Stimulated activated CD8-positive, alpha-beta memory T cell treated with anti-CD3 and anti-CD28 coated beads, Interleukin-12 subunit alpha, Interleukin-12 subunit beta, amount 100 ng/mL, for 4 hours (primary cell): Measurements from ENCODE around the gene MAD1L1.

Experiments used
- DNase-seq: peaks from one replicate; pipeline ENCODE4 v3.0.0-alpha.2; 2020; ENCODE audit warnings: low read depth

MAD1L1 gene

DNA sequence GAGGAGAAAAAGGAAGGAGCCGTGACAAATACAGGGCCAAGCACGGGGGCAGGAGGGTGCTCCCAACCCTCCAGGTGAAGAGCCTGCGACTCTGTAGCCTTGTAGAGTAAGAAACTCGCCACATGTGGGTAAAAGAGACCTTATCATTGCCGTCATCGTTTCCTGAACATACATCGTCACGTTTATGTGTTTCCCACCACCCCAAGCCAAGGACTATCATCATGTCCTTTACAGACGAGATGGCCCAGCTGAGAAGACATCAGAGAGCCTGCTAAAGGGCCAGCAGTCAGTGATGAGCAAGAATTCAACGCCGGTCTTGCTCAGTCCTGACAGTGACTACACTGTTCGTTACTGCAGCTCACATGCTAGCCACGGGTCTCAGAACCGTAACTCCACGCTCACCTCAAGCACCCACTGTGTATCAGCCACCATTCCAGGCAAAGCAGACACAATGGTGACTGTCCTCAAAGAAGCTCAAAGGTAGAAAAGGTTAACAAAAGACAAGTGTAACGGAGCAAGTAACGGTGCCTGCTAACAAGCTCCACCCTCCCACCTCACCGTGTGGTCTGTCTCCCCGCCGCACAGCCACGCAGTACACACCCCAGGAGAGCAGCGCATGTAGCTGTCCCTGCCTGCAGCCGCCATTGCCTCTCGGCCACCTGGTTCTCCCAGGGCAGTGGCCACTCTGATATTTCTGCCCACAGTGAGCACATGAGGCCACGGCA, 147.8 kb downstream of the MAD1L1 start:
- no peak for DNase-seq

DNA sequence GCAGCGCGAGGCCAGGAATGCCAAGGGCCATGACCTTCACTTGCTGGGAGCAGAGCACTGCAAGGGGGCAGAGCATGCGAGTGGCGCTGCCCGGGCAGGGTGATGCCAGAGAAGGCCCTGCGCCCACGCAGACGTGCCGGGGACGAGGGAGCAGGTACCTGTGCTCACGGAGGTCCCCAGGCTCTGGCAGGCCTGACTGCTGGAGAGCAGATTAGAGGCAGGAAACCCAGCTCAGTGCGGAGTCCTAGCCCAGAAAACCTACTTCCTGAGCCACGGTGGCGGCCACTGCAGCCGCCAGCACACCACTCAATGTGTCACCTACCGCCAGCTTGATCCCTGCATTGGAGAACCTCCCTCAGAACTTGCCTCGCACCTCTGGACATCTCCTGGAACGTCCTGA, 148.4 kb downstream of the MAD1L1 start:
- no peak for DNase-seq

DNA sequence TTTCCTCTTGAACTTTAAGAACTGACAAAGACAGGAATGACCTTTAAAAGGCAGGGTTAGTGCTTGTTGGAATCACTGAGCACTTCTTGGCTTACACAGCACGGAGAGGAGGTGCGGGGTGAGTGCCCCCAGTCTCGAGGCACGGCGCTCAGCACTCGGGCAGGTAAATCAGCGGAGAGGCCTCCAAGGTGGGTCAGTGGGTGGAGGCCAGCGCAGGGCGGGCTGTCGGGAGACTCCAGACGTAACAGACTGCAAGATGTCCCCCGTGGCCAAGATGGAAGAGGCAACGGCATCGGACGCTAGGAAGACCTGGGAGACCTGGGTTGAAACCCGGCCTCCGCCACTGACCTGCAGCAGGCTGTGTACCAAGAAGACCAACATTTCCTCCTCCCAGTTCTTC, 149.4 kb downstream of the MAD1L1 start:
- no peak for DNase-seq

DNA sequence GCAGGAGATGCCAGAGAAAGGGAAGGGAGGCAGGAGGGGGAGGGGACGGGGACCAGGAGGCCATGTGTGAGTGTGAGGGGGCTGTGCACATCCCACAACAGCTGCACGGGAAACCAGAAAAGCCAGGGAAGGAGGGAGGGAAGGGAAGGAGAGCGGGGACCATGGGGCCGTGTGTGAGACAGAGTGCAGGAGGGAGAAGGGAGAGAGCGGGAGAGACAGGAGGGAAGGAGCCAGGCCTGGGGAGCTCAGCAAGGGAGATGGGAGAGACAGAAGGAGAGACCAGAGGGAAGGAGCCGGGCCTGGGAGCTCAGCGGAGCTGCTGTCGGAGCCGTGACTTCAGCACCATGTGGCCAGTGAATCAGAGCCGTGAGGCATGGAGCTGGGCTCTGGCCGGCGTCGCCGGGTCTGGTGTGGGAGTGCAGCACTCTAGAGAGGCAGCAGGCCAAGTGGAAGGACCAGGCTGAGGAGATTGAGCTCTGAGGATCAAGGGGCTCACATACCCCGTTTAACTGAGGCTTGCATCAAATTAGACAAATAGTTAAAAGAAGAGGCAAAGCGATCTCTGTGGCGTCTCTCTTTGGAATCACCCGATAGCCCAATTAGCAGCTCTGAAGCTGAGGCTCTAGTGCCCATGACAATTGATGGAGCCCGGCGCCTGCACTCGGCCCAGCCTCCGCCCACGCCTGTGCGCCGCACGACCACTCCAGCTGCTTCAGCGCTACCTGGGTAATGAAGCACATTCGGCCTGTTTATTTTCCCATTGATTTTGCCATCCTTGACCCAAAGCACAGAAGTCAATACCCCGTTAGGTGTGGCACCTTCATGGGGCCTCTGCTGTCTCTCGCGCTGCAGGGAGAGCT, 150.4 kb downstream of the MAD1L1 start:
- DNase-seq = no peak

DNA sequence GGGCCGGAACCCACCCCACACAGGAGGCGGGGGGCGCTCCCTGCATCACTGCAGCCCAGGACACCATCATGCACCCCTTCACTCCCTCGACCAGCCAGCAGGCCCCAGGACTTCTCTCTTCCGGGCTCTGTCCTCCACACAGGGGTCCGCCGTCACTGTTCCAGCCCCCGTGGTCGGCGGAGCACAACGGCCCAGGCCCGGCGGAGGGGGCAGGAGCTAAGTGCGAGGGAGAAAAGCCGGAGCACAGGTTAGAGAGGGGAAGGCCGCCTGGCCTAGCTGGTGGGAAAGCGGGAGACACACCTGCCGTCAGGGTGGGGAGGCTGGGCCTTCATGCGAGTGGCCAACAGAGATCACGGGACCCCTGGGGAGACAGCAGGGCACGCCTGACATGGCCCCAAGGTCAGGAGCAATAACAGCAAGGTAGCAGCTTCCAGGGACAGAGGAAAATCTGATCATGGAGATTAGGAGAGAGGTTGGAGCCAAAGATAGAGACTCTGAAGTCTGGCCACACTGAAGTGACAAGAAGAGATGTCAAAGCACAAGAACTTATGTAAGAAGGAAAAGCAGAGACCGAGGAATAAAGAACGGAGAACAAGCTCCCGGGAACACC, 151.1 kb downstream of the MAD1L1 start:
- no peak for DNase-seq

DNA sequence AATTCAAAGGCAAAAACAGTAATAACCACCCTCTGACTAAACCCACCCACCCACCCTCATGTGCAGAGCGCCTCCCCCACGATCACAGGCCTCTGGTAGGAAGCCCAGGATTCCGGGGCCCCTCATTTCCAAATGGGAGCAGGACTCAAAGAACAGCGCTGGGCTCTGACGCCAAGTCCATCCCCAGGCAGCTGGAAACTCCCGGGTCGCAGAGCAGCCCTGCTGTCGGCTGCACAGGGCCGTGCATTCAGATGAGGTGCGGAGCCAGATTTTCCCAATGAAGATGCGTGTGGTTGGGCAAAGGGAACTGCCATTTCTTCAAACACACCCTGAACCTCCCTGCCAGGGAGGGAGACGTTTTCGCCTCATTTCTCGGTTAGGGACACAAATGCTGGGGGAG, 152.3 kb downstream of the MAD1L1 start:
- DNase-seq = no peak

DNA sequence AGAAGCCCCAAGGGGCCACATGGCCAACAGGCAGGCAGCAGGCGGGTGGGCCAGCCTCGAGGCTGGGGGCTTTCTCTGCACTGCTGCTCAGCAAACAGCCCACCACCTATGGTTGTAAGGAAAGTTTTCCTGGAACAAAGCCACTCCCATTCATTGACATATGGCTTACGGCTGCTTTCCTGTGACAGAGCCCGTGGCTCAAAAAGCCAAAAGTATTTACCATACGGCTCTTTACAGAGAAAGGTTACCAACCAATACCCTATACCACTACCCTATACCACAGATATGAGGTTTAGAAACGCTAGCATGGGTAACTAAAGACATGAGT, 152.7 kb downstream of the MAD1L1 start:
- DNase-seq = no peak

DNA sequence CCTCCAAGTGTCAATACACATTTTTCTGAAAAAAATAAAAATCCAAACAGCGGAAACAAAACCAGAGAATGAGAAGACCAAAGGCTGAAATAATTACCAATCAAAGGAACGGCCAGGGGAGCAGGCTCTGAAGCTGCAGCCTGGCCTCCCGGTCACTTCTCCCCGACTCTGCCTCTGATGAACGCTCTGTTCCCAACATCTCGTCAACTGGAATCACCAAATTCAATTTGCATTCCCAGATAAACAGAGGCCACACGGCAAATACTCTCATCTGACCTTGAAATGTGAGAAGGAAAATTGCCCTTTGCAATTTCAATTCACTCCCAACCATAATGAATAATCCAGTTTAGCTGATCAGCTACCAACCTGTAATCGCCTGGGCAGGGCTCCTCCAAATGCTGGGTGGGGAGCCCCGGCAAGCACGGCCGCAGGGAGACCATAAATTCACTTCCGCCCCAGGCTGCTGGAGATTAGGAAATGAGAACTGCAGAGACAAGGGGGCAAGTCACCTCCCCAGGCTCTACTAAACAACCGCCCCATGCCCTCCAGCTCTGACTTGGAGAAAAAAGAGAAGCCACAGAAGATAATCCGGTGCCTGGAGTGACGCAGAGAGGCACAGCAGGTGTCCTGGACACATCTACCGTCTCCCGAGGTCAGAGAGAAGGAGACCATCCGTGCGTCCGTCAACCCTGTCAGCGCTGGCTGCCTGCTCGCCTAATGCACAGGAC, 153.2 kb downstream of the MAD1L1 start:
- no peak for DNase-seq

DNA sequence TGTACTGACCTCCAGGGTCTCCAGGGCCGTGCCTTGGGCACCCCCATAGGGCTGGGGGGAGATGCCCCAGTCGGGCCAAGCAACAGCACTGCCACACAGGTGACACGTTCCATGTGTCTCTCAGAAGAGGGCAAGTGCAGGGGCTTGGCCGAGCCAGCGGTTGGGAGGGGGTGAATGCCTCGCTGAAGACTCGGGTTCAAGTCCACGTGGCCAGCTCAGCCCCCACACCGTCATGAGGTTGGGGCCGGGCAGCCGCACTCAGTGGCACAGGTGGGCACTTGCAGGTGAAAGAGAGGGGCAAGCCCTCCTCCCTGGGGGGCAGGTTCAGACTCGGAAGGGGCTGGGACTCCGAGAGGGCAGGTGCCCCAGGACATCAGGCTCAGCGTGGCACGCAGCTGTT, 153.8 kb downstream of the MAD1L1 start:
- DNase-seq = no peak

DNA sequence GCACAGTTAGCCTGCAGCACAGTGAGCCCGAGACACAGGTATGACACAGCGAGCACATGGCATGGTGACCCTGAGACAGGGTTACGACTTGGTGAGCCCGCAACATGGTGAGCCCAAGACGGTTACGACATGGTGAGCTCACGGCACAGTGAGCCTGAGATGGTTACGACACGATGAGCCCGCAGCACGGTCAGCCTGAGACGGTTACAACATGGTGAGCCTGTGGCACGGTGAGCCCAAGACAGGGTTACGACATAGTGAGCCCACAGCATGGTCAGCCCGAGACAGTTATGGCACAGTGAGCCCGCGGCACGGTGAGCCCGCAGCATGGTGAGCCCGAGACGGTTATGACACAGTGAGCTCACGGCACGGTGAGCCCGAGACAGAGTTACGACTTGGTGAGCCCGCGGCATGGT, 156.1 kb downstream of the MAD1L1 start:
- no peak for DNase-seq

DNA sequence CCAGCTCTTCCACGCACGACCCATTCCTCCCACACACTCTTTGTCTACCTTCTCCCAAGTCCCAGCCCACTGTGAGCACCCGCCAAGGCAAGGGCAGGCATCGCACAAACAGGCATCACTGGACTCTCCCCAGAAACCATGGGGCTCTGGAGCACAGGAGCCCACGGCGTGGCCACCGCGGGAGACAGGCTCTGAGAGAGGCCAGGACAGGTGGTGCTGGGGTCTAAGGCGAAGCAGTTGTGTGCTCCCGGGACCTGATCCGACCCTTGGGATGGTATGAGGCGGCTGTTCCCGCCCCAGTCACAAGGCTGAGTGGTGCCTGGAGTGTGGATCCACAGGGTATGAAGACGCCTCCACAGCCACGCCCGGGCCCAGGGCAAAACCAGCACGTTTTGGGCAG, 156.9 kb downstream of the MAD1L1 start:
- no peak for DNase-seq

DNA sequence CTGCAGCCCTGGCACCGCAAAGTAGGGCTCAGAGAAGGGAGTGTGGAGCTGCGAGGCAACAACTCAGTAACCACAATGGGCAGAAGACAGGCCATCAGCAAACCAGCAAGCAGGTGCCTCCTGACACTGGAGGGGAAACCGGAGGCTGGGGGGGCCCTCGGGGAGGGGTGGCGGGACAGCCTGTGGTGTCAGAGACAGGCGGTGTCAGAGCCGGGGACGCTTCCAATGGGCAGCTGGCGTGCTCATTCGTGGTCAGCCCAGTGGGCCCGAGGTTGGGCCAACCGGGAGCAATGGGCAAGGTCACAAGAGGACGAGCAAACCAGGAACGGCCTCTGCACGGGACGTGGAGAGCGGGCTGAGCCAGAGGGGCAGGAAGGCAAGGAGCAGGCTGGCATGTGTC, 158.1 kb downstream of the MAD1L1 start:
- DNase-seq = no peak

DNA sequence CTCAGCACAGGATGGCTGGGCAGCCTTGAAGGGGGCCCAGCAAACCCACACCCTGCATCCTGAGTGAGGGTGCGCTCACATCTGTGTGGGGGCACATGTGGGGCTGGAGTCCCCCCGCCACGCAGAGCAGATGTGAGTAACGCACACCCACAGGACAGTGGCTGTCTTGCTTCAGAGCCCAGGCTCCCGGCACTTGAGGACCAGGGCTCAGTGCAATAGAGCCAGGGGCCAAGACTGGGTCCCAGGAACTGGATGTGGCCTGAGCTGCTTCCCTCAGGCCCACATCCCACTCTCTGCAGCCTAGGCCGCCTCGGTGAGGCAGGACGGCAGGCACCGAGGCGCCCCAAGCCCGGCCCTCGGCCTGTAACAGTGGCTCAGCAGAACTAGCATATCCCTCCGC, 159.9 kb downstream of the MAD1L1 start:
- DNase-seq = no peak

DNA sequence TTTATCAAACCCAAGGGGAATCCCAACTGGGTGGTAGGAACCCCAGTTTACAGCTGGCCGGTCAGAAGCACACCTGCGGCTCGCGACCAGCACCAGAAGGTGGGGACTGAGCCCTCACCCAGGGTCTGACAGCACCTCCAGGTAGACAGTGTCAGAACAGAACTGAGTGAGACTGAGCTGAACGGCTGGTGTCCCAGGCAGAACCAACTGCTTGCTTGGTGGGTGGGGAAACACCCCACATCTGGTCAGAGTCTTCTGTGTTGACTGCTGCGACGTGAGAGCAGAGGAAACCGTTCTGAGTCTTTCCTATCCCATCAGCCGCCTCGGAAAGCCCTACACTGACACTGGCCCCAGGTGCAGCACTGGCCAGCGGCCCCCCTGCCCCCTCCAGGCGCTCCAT, 160.7 kb downstream of the MAD1L1 start:
- DNase-seq = no peak

DNA sequence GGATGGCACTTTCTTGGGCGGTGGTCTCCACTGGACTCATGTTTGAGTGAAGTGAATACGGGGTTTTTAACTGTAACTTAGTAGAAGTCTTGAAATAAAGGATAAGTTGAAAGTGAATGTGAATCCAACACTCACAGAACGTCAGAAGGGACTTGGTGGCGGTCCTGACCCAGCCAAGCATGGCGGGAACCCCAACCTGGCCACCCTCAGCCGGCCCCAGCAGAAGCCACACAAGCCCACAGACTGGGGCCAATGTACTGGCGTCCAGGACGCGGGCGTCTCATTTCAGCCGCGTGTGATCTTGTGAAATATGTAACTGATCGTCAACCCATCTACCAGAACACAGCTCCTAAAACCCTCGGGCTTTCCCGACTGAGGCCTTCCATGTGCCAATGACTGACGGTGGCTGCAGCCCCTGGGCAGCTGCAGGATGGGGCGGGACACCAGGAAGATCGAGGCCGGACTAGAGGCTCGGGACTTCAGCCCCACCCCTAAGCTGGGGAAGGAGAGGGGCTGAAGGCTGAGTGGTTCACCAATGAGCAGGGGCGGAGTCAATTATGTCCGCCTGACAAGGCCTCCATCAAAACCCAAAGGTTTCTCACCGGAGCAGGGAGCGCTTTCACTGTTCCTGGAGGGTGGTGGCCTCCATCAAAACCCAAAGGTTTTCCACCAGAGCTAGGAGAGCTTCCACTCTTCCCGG, 161.5 kb downstream of the MAD1L1 start:
- DNase-seq = no peak

DNA sequence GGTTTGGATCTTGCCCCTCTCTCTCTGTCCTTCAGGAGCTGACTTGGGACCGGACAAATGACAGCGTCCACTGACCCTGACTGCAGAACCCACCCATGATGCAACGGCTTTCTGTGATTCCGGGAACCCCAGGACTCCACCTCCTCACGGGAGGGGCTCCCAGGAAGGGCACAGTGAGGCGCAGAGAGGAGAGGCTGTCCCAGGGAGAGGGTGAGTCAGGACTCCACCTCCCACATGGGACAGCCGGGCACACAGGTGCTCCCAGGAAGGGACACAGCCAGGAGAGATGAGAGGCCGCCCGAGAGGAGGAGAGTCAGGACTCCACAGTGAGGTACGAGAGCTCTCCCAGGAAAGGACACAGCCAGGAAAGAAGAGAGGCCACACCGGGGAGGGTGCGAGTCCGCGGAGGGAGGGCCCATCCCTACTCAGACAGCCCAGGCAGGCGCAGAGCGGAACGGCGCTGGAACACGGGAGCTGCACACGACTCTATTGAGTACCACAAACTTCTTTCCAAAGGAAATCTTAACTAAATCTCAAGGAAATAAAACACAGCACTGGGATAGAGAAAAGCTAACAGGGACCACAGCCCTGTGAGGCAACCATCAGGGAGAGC, 162.5 kb downstream of the MAD1L1 start:
- DNase-seq = no peak

DNA sequence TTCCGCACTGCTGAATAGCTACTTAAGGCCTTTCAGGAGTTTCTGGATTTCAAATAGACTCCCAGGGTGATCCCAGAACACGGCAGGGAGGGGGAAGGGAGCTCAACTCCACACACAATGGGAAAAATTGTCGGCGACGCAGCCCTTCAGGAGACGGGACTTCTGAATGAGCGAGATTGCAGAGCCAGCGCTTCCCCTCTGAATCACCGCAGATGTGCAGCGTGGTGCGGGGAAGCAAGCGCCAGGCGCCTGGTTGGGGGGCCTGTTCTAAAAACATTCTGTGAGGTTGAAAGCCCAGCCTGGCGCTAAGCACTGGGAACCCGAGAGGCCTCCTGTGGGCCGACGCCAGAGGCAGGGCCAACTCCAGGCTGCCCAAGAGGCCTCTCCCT, 163.3 kb downstream of the MAD1L1 start:
- no peak for DNase-seq

DNA sequence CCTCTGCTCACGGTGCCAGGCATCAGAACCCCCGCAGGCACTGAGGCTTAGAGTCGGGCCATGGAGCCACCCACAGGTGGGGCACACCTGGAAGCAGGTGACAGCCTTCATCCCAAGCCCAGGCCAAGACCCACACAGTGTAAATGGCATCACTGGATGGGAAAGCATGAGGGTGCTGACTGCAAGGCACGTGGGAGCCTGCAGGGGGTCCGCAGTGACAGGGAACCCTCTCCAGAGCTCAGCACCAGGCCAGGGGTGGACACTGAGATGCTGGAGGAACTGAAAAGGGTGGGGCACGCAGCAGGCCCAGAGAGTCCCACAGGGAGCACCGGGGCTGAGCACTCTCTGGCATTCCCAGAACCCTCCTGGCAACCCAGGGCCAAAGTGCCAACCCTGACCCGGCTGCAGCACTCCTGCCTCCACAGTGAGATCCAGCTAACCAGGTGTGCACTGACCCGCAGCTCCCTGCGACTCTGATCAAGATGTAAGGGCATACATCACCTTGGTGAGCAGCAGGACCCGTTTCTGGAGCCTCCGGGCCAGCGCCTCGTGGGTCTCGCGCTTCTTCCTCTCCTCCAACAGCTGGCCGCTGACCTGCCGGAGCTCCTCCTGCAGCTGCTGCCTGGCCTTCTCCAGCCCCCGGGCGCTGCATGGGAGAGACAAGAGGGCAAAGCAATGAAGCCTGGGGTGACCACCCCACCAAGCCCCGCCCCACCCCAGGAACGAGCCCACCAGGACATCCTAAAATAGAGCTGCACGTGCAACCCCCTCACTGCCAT, 163.9 kb downstream of the MAD1L1 start:
- no peak for DNase-seq

DNA sequence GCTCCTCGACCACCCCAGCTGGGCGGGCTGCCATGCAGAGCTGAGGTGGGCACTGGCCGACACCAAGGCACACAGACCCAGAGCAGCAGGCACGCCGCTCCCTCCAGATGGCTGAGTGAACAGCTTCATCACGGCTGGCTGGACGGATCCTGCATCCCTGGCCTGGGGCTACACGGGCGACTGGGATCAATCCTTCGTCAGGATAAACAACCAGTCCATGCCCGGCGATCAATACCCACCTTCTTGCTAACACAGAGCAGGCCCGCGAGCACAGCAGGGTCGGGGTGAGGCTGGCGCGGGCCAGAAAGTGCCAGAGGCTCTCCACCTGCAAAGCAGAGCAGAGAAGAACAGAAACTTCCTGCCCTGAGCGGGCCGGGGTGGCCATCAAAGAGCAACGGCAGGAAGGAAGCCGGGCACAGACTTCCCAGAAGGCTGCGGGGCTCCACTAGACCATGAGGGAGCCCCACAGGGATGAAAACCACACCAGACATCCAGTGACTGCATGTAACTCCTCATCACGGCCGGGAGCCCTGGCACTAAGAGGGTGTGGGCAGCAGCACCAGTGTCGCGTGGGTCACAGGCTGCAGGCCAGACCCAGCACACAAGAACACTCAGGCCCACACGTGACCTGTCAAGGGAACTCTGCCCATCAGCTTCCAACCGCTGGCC, 166.4 kb downstream of the MAD1L1 start:
- DNase-seq = no peak

DNA sequence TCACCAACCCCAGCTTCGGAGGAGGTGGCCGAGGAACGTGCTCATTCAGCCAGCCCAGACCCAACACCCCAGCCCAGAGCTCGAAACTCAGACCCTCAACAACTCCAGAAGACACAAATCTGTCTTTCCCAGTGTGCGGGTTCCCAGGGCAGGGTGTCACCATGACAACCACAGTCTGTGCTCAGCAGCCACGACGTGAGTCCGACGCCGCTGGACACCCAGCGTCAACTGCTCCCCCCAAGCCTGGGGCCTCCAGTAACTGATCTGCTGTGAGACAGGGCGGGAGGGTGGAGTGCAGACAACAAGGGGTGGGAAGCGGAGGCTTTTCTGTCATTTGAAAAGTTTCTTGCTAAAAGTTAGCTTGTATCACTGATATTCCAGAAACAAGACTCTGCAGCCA, 167.2 kb downstream of the MAD1L1 start:
- DNase-seq = no peak
